Measurements from ENCODE around the gene NUP214. TPM values are rescaled to one million over a fixed set of nuclear protein-coding genes. Genes with fewer than 3 reads are reported as not detected.

Gene NUP214
- total and polyA plus RNA-seq, 2 of the 8 experiments (the other 6 are each of a cell fraction or from before 2014, with no cell fraction given): 28.6 to 50.2 TPM

DNA sequence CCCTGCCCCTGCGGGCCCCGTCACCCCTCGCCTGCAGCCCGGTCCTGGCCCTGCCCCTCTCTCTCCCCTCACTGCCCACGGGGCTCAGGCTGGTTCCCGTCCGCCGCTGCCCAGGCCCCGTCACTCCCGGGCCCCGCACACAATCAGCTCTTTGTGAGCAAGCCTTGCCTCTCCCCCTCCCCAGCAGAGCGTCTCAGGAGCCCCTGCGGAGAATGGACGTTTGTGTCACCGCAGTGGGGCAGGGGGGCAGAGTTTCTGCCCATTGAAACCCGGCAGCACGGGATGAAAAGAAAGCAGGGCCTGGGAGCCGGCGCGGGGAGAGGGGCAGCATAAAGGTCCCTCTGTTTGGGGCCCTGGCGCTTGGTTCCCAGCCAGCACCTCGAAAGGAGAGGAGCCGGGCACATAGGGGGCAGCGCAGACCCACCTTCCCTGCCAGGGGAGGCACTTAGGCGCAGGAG, 13.5 kb upstream of the NUP214 start:
- Histone ChIP-seq H3K9ac (replicated peaks in 1 of 4; ENCODE audit: extremely low read depth in 1 of 4, low read depth in 3 of 4, low read length in 3 of 4) (peak overlapping the region in 2 of 4 experiments; percentile 9 to 13; a peak in 1 of 7 replicates), H3K36me3 (ENCODE audit: control insufficient read depth in 2 of 4, insufficient read depth in 4 of 4, low read length in 3 of 4) (peaks cover 9 to 39% (median 16%) of the 10 kb centered on the region in 4 experiments; a peak in 6 of 8 replicates), H2BK120ac (replicated peaks; ENCODE audit: low read depth, low read length) (no peak overlapping the region), H4K8ac (ENCODE audit: extremely low read depth, insufficient read depth, low read length) (peak overlapping the region; percentile 74; the same call in 1 of the 2 replicates), H2BK20ac (ENCODE audit: low read length) (no peak overlapping the region), H3K4ac (replicated peaks; ENCODE audit: insufficient read length, low read depth, low read length) (no peak overlapping the region), H3K27me3 (replicated peaks in 1 of 4; ENCODE audit: control insufficient read depth in 3 of 4, extremely low read depth in 1 of 4, insufficient read depth in 3 of 4, low read length in 3 of 4) (no peaks in the 10 kb centered on the region), H2BK12ac (ENCODE audit: low read depth, low read length) (peak overlapping the region; percentile 50; the same call in 1 of the 2 replicates), H3K4me2 (ENCODE audit: insufficient read depth in 1 of 2, low read depth in 2 of 2, low read length in 2 of 2) (no peak overlapping the region), H3K23ac (ENCODE audit: insufficient read length) (no peak overlapping the region), H2BK5ac (ENCODE audit: low read depth, low read length) (peak overlapping the region; percentile 78; the same call in 1 of the 2 replicates), H3K79me1 (ENCODE audit: low read depth, low read length) (no peaks in the 10 kb centered on the region; the same call in 1 of the 2 replicates), H3K27ac (ENCODE audit: low read depth, low read length) (peak overlapping the region; percentile 82), H4K91ac (replicated peaks; ENCODE audit: insufficient read length, low read length) (no peak overlapping the region), H2AK5ac (ENCODE audit: low read depth, low read length) (no peak overlapping the region; the same call in 1 of the 2 replicates), H2AFZ (ENCODE audit: low read length) (no peak overlapping the region), H3K4me1 (replicated peaks in 1 of 4; ENCODE audit: control insufficient read depth in 3 of 4, insufficient read depth in 4 of 4, low read length in 3 of 4) (peaks cover 3 to 16% (median 11%) of the 10 kb centered on the region in 4 experiments), H3K4me3 (ENCODE audit: extremely low read depth in 1 of 4, insufficient read depth in 2 of 4, low read depth in 3 of 4, low read length in 4 of 4) (no peak overlapping the region), H3K18ac (ENCODE audit: extremely low read depth, low read length) (no peak overlapping the region; the same call in 1 of the 2 replicates), H3K23me2 (ENCODE audit: low read depth, low read length) (no peaks in the 10 kb centered on the region), H3K79me2 (ENCODE audit: control insufficient read depth in 1 of 2, insufficient read depth in 2 of 2, low read length in 2 of 2) (no peaks in the 10 kb centered on the region; a peak in 1 of 4 replicates), H2BK15ac (ENCODE audit: low read length) (no peak overlapping the region), H3K14ac (ENCODE audit: insufficient read length) (no peak overlapping the region), H3K56ac (replicated peaks; ENCODE audit: insufficient read length, low read depth, low read length) (no peak overlapping the region), H4K5ac (ENCODE audit: insufficient read length, low read depth, low read length) (no peak overlapping the region), H4K20me1 (replicated peaks in 1 of 2; ENCODE audit: control insufficient read depth in 1 of 2, insufficient read depth in 2 of 2, low read length in 2 of 2) (peaks cover 0 to 2% of the 10 kb centered on the region in 2 experiments), H3K9me3 (ENCODE audit: insufficient read depth in 2 of 2, low read depth in 1 of 2, low read length in 1 of 2) (no peaks in the 10 kb centered on the region)
- no peak for DNase-seq (ENCODE audit: low read depth in 1 of 2, low spot score in 2 of 2)
- WGBS, 2 experiments (ENCODE audit: extremely low coverage in 1 of 2, insufficient coverage in 1 of 2, insufficient read length in 1 of 2, insufficient replicate concordance in 2 of 2, low coverage in 1 of 2, low lambda C conversion rate in 2 of 2, missing lambda C conversion rate in 1 of 2): 67% methylated on average over 11 of the region's 25 CpGs; no CpG with 5 or more reads in 1 of the 2 experiments
- FAIRE-seq: no peak
- TF ChIP-seq, protein P1, sequence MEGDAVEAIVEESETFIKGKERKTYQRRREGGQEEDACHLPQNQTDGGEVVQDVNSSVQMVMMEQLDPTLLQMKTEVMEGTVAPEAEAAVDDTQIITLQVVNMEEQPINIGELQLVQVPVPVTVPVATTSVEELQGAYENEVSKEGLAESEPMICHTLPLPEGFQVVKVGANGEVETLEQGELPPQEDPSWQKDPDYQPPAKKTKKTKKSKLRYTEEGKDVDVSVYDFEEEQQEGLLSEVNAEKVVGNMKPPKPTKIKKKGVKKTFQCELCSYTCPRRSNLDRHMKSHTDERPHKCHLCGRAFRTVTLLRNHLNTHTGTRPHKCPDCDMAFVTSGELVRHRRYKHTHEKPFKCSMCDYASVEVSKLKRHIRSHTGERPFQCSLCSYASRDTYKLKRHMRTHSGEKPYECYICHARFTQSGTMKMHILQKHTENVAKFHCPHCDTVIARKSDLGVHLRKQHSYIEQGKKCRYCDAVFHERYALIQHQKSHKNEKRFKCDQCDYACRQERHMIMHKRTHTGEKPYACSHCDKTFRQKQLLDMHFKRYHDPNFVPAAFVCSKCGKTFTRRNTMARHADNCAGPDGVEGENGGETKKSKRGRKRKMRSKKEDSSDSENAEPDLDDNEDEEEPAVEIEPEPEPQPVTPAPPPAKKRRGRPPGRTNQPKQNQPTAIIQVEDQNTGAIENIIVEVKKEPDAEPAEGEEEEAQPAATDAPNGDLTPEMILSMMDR (IDR thresholded peaks at IDR 0.05; ENCODE audit: control extremely low read depth in 1 of 3, insufficient read depth in 1 of 3, low read depth in 1 of 3, low read length in 3 of 3): peak in 2 of 3 experiments; percentile 14 to 39; a peak in 2 of 4 replicates
- TF ChIP-seq, protein P2, sequence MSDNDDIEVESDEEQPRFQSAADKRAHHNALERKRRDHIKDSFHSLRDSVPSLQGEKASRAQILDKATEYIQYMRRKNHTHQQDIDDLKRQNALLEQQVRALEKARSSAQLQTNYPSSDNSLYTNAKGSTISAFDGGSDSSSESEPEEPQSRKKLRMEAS (IDR thresholded peaks at IDR 0.05): no peak
- peak; percentile 7 to 28; a peak in 1 of 4 replicates for TF ChIP-seq RAD21 (IDR thresholded peaks at IDR 0.05 in 1 of 2, conservative IDR thresholded peaks at IDR 0.05 in 1 of 2; ENCODE audit: low read depth in 2 of 2, low read length in 2 of 2)
- POLR2A ChIA-PET (ENCODE audit: partially characterized antibody): interaction anchor here (1.1 to 32.4 kb wide), 5 partner anchors 6 to 177 kb away, joined by 3 to 751 read pairs (median 3); partner anchors contain the start of genes AIF1L, NUP214 and PLPP7
- CTCF ChIA-PET (ENCODE audit: partially characterized antibody): interaction anchor here (0.8 to 4.8 kb wide), 8 partner anchors 11 to 62 kb away, joined by 3 to 47 read pairs (median 3); no protein-coding TSS in a partner anchor

All from H1 (cell line).